Measurements from ENCODE around the gene CST4. TPM values are rescaled to one million over a fixed set of nuclear protein-coding genes. Genes with fewer than 3 reads are reported as not detected.

CST4 gene
- total RNA-seq, 1 donor from 2014 or later: not detected

DNA sequence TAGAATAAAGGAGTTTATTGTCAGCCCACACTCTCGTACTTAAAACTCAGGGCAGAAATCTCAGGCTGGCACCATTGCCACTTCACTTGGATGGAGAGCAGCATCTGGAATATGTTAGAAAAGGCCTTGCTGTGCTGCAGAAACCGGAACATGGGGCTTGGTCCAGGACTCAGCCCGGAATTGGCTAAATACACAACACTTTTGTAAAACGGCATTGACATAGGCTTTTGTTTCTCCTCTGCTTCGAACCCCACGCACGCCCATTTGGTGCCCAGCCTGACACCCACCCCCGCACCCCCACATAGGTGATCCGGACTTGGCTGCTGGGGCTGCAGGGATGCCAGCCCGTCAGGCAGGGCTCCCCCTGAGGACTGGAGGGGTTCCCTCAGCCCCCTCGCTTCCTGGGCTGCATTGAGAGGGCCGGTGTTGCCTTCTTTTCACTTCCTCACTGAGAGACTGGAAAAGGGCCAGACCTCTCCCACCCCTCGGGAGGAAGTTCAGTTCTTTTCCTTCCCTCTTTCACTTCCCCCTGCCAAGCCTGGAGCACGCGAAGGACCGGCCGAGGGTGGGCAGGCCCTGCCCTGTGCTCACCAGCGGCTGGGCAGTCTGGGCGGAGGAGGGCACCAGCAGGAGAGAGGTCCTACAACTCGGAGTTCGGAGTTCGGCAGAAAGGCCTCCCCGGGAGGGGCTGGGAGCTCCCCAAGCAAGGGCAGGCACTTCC lies 33.2 kb downstream of the CST4 start:
- H3K4me3 ChIP-seq (ENCODE audit: low read depth, low read length): no peak overlapping the region

DNA sequence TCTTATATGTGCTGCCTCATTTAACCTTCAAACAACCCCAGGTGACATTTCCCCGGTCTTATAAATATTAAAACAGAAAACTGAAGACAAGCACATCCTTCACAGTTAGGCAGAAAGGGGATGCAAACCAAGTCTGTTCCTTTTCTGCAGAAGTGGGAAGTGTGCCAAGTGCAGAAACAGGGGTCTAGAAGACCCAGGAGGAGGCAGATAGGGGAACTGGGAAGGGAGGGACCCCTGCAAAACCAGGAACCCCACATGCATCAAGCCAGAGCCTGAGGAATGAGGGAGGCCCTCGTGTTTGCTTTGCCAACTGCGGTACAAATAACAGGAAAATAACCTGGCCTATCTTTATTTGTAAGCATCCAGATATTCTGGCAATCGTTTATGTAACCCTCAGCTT lies 34.1 kb downstream of the CST4 start:
- H3K4me3 ChIP-seq (ENCODE audit: low read depth, low read length): no peak overlapping the region
- TF ChIP-seq, protein P1, sequence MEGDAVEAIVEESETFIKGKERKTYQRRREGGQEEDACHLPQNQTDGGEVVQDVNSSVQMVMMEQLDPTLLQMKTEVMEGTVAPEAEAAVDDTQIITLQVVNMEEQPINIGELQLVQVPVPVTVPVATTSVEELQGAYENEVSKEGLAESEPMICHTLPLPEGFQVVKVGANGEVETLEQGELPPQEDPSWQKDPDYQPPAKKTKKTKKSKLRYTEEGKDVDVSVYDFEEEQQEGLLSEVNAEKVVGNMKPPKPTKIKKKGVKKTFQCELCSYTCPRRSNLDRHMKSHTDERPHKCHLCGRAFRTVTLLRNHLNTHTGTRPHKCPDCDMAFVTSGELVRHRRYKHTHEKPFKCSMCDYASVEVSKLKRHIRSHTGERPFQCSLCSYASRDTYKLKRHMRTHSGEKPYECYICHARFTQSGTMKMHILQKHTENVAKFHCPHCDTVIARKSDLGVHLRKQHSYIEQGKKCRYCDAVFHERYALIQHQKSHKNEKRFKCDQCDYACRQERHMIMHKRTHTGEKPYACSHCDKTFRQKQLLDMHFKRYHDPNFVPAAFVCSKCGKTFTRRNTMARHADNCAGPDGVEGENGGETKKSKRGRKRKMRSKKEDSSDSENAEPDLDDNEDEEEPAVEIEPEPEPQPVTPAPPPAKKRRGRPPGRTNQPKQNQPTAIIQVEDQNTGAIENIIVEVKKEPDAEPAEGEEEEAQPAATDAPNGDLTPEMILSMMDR (IDR thresholded peaks at IDR 0.05; ENCODE audit: insufficient read depth, low read length, poor library complexity, severe bottlenecking): no peak
- H3K27me3 ChIP-seq (ENCODE audit: control insufficient read depth, insufficient read depth, low read length): no peaks in the 10 kb centered on the region
- DNase-seq (ENCODE audit: low read depth): no peak
- H3K36me3 ChIP-seq (ENCODE audit: control insufficient read depth, insufficient read depth, low read length): no peaks in the 10 kb centered on the region

More for the DNA sequence above, 33.2 kb downstream of the CST4 start:
- TF ChIP-seq, protein P1 (IDR thresholded peaks at IDR 0.05; ENCODE audit: insufficient read depth, low read length, poor library complexity, severe bottlenecking): no peak
- Histone ChIP-seq H3K36me3 (ENCODE audit: control insufficient read depth, insufficient read depth, low read length) (no peaks in the 10 kb centered on the region), H3K27me3 (ENCODE audit: control insufficient read depth, insufficient read depth, low read length) (no peaks in the 10 kb centered on the region)
- no peak for DNase-seq (ENCODE audit: low read depth)

DNA sequence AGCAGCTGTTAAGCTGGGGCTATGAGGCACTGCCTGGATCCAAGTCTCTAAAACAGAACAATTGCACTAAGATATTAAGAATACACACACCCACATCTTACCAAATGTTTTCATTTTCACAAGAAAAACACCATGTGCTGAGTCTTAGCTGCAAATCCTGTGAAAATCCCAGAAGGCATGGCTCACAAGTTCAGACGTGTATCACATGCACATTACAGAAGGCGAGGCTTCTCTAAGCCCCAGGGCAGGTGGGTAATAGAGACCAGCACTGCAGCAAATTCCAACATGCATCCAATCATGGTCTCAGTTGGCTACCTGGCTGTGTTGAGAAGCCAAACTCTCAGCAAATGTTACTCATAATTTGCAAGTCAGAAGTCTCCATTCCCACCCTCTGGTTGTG lies 34.8 kb downstream of the CST4 start:
- DNase-seq (ENCODE audit: low read depth): no peak
- no peaks in the 10 kb centered on the region for H3K27me3 ChIP-seq (ENCODE audit: control insufficient read depth, insufficient read depth, low read length)
- no peaks in the 10 kb centered on the region for H3K36me3 ChIP-seq (ENCODE audit: control insufficient read depth, insufficient read depth, low read length)
- H3K4me3 ChIP-seq (ENCODE audit: low read depth, low read length): no peak overlapping the region
- TF ChIP-seq, protein P1 (IDR thresholded peaks at IDR 0.05; ENCODE audit: insufficient read depth, low read length, poor library complexity, severe bottlenecking): no peak

DNA sequence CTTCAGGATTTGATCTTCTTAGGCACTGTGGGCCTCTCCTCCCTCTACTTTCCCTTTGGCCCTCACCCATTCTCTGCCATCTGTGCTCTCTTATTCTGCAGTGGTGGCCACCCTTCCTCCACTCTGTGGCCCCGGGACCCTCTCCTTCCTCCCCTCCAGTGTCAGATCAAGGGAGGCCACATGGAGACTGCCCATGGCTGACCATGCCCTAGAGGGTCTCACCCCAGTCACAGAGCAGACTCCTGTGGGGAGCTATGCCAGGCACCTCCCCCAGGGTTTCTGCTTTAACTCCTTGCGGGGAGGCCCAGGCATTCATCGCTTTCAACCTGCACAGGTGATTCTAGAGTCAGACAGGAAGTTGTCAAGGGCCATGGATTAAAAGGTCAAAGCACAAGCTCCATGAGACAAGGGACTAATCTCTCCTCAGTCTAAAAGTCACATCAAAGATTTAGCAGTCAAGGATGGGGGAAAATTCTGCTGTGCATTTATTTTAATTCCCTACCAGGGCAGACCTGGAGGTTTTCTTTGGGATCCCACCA lies 35.4 kb downstream of the CST4 start:
- no peaks in the 10 kb centered on the region for H3K36me3 ChIP-seq (ENCODE audit: control insufficient read depth, insufficient read depth, low read length)
- TF ChIP-seq, protein P1 (IDR thresholded peaks at IDR 0.05; ENCODE audit: insufficient read depth, low read length, poor library complexity, severe bottlenecking): no peak
- no peak for DNase-seq (ENCODE audit: low read depth)
- no peaks in the 10 kb centered on the region for H3K27me3 ChIP-seq (ENCODE audit: control insufficient read depth, insufficient read depth, low read length)
- no peak overlapping the region for H3K4me3 ChIP-seq (ENCODE audit: low read depth, low read length)

DNA sequence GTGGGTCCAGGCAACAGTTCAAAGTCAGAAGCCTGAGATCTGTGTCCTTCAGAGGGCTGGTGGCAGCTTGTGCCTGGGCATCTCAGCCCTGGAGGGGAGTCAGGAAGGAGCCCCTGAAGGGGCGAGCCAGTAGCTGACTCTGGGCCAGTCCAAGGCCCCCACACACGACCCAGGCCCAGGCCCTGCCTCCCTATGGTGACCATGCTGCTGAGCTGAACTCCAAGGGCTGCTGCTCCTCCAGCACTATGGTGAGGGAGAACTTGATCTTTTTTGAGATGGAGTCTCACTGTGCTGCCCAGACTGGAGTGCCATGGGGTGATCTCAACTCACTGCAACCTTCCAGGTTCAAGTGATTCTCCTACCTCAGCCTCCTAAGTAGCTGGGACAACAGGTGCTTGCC lies 35.9 kb downstream of the CST4 start:
- Histone ChIP-seq H3K36me3 (ENCODE audit: control insufficient read depth, insufficient read depth, low read length) (no peaks in the 10 kb centered on the region), H3K4me3 (ENCODE audit: low read depth, low read length) (no peak overlapping the region), H3K27me3 (ENCODE audit: control insufficient read depth, insufficient read depth, low read length) (no peaks in the 10 kb centered on the region)
- TF ChIP-seq, protein P1 (IDR thresholded peaks at IDR 0.05; ENCODE audit: insufficient read depth, low read length, poor library complexity, severe bottlenecking): no peak
- no peak for DNase-seq (ENCODE audit: low read depth)

DNA sequence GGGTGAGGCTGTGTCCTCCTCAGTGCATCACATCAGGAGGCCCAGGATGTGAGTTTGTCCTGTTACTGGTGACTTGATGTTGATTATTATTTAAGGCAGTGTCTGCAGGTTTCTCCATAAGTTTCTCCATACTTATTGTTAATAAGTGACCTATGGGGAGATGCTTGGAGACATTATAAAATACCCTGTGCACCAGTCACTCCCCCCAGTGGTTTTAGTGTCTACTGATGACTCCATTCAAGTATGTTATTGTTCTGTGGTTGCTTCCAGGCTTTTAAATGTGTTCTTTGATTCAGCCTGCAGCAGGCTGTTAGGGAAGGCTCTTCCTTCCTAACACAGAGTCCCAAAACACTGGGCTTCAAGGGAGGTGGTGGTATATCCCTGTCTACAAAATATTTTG lies 36.5 kb downstream of the CST4 start:
- Histone ChIP-seq H3K36me3 (ENCODE audit: control insufficient read depth, insufficient read depth, low read length) (no peaks in the 10 kb centered on the region), H3K4me3 (ENCODE audit: low read depth, low read length) (no peak overlapping the region), H3K27me3 (ENCODE audit: control insufficient read depth, insufficient read depth, low read length) (no peaks in the 10 kb centered on the region)
- TF ChIP-seq, protein P1 (IDR thresholded peaks at IDR 0.05; ENCODE audit: insufficient read depth, low read length, poor library complexity, severe bottlenecking): peak; percentile 10
- DNase-seq (ENCODE audit: low read depth): peak; percentile 62
